Stimulated activated CD4-positive, alpha-beta T cell treated with anti-CD3 and anti-CD28 coated beads, Interleukin-2, amount 100 ng/mL, for 4 hours (primary cell): ENCODE measurements around the gene PCYT2.

ENCODE experiments used
- DNase-seq: peaks from one replicate; pipeline ENCODE4 v3.0.0-alpha.2; 2020; ENCODE audit warnings: low read depth

Gene PCYT2

DNA sequence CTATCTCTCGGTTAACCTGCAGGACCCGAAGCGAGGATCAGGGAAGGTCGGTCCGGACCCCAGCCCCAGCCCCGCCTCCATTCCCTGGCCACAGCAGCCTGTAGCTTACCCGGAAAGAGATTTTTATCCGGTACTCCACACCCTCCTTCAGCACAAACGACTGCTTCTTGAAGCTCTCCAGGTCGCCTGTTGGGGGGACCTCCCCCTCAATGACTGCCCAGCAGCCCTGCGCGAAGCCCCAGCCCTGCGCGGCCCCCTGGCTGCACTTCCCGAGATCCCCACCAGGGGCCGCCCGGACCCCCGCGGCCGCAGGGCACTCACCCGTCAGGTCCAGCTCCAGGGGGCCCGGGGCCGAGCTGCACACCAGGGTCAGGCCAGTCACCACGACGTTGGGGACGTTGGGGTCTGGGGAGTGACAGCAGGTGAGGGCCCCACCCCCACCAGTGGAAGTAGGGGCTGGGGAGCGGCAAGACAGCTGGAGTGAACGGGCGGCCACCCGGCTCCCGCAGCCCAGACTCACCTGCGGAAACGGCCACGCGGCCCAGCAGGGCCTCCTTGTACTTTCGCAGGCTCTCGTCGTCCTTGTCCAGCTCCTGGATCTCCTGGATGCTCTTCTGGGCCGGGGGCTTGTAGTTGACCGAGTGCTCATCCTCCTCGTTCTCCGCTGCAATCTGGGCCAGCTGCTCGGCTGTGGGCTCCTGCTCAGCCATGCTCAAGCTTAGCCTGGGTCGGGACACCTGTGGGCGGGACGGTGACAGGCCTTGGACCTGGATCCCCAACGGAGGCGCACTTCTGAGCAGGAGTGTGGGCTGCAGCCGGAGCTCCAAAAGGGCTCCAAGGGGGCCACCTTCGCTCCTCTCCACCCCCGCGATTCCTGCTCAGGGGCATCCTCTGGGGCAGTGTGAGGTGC is 41.7 kb downstream of the PCYT2 start:
- no peak for DNase-seq

DNA sequence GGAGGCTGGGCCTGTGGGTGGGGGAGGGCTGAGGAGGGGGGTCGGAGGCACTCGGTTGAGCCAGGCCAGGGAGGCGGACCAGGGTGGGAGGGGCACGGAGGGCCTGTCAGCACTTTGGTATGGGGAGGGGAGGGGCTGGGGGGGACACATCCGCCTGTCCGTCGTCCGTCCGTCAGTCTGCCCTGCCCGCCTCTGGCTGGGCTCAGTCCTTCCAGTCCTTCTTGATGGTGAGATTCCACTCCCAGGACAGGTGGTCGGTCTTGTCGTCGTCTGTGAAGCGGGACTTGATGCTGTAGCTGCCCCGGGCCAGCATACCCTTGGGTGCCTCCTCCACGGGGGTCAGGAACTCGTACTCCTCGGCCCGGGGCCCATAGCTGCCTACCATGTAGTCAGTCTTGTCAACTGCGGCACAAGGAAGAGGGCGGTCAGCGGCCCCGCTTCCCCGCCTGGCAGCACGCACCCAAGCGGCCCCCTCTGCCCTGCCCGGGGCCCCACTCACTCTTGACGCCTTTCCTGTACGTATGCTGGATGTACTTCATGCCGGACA is 42.5 kb downstream of the PCYT2 start:
- DNase-seq, result no peak

DNA sequence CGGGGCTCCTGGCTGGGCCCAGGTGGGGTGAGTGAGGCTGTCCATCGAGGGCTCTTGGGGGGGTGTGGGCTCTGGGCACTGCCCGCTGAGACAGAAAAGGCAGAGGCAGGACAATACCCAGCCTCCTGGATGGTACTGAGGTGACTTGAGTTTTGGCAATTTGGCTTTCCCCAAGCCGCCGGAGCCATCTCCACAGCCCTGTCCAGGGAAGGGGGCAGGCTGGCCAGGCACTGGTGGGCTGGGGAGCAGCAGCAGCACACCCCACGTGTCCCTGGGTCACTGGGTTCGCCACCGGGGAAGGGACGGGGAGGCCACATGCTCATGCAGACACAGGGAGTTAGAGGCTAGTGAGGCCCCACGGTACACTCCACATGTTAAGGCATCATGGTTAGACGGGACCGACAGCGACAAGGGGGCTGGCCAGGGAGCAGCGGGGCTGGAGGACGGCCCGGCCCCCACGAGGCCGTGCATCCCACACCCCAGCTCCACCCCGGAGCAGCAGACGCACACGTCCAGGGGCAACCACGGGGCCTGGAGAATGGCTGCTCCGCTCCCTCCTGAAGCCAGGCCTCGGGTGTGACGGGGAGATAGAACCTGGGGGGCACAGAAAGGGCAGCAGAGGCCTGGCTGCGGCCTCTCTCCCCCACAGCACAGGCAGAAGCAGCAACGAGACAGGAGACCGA is 43.1 kb downstream of the PCYT2 start:
- no peak for DNase-seq

DNA sequence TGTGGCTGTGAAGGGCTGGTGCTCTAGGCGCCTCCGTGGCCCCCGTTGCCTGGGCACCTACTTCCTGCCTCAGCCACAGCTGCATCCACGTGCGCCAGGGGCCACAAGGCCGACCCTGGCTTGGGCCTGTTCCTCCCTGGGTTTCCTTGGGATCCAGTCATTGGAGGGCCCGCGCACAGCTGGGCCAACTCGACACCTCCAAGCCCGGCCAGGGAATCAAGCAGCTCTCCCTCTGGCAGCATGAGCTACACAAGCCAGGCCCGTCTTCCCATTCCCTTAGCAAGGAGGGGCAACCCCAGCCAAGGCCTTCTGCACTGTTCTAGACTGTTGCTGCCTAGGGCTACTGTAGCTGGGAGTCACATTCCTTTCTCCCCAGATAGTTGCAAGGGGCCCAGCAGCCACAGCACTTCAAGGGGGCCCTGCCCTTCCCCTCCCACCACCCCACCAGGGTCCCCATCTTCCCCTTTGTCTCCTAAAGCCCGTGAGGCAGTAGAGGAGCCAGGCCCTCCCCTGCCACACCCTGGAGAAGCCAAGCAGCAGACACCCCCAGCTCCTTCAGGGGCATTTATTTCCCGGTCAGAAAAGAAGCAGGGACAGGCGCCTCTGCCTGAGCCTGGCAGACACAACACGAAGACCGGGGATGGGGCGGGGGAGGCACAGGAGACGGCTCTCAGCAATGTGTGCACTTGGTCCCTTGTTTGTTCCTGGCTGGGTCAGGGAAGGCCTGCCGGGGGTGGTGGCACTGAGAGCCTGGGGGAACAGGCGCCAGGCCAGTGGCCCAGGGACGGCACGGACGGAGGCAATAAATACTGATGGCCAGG is 43.8 kb downstream of the PCYT2 start:
- no peak for DNase-seq

DNA sequence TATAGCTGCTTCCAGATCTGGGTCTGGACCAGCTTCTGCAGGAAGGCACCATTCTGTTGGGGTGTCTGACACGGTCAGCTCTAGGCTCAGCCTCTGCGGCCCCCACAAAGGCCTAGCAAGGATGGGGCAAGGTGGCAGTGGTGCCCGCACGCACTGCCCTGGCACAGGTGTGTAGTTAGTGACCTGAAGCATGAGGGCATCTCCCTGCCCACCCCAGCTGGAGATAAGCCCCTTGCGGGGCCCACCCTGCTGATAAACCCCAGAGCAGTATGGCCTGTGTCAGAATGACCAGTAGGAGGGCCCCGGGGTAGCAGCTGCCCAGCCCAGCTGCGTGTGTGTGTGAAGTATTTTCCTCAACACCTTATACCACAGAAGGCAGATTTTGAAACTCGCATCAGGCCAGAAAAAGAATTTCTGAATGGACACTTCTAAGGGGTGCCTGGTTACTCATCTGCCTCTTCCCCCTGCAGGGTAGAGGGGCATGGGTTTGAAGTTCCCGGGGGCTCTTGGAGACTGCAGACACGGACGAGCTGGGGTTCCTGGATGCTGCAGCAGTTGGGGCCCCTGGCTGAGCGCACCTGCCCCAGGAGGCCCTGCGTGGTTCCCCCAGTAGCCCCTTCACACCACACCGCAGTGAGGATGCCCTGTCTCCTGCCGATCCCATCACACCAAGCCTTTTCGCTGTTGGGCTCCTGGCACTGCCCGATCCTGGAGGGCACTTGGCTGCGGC is 44.6 kb downstream of the PCYT2 start:
- DNase-seq, result no peak

DNA sequence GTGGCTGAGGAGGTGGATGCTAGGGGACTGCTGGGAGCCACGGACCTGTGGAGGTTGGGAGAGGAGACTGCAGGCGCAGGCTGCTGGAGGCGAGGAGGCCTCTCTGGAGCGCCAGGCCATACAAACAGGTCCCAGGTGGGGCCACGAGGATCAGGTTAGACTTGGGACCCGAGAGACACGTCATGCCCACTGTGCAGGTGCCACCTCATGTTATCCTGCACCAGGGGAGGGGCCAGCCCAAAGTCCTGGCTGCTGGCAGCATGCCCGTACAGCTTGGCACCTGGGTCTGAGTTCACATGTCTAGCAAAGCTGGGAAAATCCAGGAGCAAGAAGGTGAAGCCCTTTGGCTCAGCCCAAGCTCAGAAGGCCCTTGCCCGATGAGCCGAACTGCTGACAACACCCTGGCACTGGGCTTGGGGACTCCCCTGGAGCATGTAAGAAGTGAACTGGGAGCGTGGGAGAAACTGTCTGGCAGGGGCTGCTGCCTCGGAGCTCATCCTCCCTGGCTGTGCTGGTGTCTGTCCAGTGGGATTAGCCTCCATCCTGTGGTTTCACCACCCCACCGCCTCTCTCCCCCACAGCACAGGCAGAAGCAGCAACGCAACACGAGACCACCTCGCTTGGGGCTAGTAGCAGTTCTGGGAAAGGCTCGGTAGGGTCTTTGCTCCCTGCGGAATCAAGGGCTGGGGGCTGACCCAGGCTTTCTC is 45.3 kb downstream of the PCYT2 start:
- no peak for DNase-seq

DNA sequence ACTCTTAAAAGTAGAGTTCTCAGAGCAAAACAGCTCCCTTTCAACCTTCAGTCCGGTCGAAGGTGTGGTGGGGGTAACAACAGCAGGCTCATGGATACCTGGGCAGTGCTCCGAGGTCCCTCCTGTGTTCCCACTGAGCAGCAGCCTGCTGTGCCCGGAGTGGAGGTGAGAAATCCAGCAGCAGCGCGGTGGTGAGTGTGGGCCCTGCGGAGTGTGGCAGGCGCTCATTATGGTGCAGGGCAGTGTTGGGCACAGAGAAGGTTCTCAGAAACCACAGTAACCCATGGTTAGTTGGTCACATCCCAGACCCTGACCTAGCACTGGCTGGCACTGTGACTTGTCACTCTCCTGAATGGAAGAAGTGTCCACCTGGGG is 45.9 kb downstream of the PCYT2 start:
- DNase-seq, result no peak

DNA sequence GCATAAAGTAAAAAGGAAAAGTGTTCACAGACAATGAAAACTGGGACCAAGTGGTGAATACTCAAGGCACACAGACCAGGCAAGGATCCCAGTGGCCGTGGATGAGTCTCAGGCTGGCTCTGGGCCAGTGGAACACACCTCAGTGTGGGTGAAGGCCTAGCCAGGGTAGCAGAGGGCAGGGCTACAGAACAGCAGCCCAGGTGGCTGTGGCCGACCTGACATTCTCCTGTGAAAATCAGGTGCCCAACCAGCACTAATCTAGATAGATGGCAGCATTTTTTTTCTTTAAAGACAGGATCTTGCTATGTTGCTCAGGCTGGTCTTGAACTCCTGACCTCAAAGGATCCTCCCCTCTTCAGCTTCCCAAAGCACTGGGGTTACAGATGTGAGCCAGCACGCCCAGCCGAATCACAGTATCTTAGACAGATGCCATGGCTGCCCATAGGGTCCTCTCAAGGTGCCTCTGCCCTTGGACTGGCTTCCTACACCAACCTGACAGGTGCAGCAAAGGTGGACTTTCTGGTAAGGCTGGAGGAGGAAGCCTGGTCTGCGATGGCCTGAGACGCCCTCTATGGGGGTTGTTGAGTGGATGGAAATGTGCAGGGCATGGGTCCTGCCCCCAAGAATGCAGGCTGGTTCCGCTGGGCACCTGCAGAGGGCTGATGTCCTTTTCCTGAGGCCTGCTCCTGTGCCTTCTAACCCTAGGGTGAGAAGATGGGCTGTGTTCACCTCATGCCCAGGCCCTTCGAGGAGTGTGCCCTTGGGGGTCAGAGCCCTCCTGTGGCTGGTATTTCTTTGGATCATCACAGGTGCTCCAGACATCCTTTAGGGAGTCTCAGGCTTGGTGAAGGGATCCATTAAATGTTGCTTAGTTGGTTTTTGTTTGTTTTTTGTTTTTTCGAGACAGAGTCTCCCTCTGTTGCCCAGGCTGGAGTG is 47.1 kb downstream of the PCYT2 start:
- DNase-seq, result no peak

DNA sequence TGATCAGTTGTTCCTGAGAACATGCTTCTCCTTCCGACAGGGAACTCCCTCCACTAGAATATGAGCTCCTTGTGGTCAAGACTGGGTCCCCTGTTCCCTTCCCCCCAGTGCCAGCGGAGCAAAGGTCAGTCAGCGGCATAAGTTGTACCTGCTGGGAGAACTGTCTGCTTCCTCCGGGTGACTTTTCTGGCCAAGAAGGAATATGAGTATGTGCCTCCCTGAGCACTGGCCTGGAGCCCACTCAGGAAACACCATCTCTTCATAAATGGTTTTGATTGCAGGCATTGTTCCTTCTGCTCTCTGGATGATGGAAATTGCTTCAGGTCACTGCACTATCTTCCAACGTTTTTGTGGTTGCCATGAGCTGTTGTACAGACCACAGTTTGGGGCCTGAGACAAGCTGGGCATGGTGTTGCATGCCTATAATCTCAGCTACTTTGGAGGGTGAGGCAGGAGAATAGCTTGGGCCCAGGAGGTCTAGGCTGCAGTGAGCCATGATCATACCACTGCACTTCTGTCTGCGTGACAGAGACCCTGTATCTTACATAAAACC is 48.0 kb downstream of the PCYT2 start:
- no peak for DNase-seq

DNA sequence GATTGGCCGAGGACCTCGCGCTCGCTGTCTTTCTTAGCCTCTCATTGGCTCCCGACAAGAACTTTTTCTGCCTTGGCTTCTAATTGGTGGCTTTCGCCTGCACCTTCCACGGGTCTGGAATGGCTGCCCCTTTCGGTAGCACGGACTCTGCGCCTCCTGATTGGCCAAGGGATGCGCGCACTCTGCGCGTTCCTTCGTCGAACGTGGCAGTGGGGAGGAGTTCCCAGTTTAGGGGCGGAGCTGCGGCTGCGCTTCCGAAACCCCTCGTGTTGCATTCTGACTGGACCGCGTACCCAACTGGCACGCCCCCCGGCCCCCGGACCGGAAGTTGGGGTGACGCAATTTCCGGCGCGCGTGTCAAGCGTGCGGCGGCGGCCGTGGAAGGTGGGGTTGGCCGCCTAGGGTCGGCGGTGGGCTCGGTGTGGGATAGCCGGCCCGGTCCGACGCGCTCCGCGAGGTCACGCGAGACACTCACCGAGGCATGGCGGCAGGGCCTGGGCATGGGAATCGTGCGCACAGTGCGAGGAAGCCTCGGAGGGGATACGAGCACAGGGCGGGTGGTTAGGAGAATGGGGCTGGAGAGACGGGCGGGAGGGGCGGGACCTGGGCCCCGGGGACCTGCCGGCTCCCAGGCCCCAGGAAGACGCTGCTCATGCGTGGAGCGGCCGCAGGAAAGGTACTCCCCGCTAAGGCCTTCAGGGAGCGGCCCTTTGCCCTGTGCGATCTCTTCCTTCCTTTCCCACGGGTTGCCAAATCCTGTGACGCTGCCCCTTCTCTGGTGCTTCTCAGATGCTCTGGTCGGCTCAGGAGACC is 50.2 kb downstream of the PCYT2 start:
- peak; percentile 98 for DNase-seq

DNA sequence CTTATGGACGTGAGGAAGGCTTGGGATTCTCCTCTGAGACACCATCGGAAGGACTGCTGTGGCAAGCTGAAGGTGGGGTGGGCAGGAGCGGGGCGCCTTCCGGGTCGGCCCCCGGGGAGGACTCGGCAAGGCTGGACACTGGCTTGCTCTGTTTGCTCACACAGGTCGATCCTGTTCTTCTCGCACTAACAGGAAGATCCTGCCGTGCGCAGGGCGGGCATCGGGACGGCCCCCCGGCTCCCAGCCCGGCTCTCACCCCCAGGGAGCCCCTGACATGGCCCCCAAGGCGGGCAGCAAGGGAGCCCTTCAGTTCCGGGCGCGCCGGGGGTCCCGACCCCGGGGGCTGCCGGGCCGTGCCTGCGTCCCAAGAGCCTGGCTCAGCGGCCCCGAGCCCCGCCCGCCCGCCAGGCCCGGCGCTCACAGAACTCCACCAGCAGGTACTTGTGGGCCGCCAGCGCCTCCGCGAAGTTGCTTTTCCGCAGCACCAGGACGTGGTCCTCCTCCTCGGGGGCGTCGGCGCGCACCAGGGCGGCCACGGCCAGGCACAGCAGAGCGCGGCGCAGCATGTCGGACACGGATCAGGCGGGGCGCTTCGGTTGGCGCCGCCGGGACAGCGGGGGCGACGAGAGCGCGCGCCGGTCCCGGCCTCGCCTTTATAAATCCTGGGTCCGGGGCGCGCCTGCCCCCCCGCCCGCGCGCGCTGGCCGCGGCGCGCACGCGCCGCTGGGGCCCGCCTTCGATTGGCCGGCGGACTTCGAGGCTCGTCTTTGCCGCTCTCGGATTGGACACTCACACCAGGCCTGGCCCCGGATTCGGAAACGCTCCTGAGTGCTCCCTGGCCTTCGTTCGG is 51.1 kb downstream of the PCYT2 start, which contains the start of gene P4HB:
Gene P4HB, minus strand, starts transcription at position 630 of the 850 bp plus-strand sequence. Its CDS starts 64 bp downstream, at position 566.
- DNase-seq, result no peak

DNA sequence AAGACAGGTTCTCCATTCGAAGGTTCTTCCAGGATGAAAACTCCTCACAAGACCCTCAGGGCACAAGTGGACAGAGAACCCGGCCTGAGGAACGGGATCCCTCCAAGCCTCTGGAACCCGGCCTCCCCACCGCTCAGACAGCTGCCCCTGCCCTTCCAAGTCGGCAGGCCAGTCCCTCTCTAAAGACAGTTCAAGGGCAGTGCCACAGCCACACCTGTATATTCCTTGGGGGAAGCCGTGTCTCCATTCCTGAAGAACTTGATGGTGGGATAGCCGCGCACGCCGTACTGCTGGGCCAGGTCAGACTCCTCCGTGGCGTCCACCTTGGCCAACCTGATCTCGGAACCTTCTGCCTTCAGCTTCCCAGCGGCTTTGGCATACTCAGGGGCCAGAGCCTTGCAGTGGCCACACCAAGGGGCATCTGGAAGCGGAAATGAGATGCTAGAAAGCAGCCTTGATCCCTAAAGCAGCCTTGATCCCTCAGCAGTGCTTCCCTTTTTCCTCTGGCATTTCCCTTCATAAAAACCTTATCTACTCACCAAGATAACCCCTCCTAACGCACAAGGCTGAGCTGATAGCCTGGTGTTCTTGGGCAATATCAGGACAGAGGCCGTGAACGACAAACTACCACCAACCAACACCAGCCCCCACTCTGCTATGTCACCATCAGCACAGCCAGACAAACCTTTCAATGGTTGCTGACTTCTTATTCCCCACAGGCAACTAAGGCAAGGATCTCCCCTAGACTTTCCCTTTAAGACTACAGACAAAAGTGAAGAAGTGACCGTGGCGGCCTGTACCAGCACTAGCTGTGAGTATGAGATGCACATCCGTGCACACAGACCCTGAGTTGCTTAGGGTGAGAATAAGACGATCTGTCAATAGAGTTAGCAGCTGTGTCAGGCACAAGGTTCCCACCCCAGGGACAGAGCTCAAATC is 52.0 kb downstream of the PCYT2 start:
- no peak for DNase-seq

DNA sequence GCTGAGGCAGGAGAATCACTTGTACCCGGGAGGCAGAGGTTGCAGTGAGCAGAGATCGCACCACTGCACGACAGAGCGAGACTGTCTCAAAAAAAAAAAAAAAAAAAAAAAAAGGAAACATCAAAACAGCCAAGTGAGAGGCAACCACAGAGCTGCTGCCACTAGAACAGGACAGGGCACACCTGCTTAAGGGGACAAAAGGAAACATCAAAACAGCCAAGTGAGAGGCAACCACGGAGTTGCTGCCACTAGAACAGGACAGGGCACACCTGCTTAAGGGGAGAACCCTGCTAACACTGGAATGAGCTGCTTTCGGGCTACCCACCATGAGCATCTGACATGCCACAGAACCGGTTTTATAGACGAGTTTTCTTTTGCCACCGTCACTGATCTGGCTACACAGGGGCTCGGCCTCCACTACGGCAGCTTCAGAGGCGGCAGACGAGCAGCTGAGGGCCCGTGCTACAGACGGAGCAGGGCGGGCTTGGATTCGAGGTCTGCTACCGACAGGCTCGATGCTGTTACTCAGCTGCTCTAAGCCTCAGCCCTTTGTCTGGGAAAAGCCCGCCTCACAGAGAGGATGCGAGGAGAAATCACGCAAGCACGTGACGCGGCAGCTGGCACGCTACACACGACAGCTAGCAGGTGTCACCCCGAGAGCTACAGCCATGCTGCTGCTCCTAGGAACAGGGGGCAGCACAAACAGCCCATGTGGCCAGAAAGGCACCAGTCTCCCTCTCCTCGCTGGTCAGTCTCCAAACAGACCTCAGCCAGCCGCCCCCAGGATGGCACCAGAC is 52.8 kb downstream of the PCYT2 start:
- no peak for DNase-seq

DNA sequence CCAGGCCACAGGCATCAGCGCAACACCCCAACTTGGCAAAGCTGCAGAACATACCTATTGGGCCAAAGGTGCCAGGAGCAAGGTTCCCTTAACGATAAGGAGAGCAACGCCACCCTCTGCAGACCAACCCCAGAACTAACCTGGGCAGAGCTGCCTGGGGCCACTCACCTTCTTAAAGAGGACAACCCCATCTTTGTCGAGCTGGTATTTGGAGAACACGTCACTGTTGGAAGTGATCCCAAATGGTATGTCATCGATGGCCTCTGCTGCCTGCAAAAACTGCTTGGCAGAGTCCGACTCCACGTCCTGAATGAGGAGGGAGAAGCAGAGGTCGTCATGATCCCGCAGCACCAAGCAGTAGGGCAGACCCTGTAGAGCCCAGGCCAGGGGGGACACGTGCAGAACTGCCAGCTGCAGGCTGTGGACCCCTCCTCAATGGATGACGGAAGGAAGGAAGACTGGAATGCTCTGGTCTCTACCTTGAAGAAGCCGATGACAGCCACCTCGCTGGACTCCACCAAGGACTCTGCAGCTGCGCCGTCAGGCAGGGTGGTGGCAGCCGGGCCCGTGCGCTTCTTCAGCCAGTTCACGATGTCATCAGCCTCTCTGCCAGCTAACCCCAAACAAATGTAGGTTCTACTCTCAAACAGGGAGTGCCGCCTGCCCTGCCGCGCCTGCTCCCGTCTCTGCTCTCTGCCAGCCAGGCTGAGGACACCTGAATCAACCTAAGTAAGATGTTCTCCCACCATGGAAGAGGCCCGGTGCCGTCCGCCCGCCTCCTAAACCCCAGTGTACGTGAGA is 56.0 kb downstream of the PCYT2 start:
- no peak for DNase-seq

DNA sequence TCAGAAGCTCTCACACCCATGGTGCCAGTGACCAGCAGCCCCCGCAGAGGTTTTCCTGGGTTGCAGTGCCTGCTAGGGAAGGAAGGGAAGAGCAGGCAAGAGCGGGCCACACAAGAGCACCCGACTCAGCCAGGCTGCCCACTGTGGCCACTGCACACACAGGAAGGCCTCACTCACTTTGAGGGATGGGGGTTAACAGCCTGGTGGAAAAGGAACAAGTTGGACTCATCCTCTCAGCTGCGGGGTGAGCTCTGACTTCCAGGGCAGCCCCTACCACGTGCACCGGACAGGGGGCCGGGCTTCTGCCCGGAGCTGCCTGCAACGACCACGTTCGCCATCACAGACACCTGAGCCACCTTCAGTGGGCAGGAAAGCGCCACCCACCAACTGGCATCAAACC is 59.0 kb downstream of the PCYT2 start:
- DNase-seq, result no peak
